GM21717 (cell line): ENCODE results near the gene SLC35E3.

ENCODE experiments used
- ATAC-seq: cut with Tn5 transposase; IDR thresholded peaks from one replicate; pipeline ENCODE4 v1.9.1; 2021; ENCODE audit warnings: mild to moderate bottlenecking, moderate library complexity; ENCODE audit not compliant: unreplicated experiment

Gene SLC35E3

GRCh38 chr12:68745904-68746571 is at the start of gene SLC35E3:
Gene SLC35E3, plus strand, starts transcription at chr12:68746176. Its CDS starts 202 bp downstream, at chr12:68746378.
- ATAC-seq: peak; percentile 97

DNA sequence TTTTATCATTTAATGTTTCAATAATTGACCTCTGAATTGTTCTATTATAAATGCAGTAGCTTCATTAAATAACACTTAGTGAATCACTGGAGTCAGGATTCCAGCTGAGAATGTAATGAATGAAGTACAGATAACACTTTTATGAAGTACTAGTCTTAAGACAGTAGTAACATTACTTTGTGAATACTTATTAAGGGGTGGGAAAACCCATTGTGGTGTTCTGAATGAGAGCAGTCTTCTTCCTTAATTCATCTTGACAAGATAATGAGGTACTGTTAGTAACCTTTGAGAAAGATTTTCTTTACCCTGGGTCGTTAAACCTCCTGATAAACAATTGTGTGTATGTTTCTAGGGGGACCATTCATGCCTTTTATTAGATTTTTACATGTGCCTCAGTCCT is 46.5 kb upstream of the SLC35E3 start:
- ATAC-seq: no peak

DNA sequence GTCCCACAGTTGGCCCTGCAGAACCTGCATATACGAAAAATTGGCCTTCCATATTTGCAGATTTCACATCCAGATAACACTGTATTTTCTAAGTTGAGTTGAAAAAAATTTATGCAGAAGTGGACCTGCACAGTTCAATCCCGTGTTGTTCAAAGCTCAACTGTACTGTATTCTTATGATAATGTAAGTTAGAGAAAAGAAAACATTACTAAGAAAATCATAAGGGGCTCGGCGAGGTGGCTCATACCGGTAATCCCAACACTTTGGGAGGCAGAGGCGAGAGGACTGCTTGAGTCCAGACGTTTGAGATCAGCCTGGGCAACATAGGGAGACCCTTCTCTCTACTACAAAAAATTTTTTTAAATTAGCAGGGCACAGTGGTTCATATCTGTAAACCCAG is 18.2 kb upstream of the SLC35E3 start:
- no peak for ATAC-seq

DNA sequence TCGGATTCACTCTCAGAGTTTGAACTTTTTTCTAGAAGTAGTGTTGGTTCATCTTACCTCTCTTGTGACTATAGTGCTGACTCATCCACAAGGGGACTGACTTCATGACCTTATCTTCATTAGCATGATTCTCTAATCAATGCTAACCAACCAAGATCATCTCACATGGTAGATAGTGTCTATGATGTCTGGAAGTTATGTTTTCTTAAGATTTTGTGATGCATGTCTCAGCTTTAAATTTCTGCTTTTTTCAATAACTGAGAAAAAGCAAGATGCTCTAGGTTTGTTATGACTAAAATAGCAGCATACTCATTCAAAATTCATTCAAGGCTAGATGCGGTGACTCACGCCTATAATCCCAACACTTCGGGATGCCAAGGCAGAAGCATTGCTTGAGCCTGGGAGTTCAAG is 12.3 kb upstream of the SLC35E3 start:
- no peak for ATAC-seq

- no peak for ATAC-seq
Observed at GRCh38 chr12:68739891-68740290, 6.1 kb upstream of the SLC35E3 start.

DNA sequence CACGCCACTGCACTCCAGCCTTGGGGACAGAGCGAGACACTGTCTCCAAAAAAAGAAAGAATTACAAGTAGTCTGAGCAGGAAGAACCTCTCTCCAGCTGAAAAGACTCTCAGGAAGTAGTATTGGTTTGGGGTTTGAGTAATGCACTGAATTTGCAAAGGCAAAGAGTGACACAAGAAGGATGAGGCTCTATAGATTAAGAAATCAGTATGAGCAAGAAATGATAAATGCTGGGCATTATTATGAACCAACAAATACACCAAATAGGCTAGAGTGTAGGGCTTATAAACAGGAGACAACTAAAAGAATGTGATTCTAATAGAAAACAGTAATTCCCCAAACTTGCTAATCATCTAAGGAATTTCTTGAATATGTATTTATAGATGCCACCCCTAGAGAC is 2.6 kb upstream of the SLC35E3 start:
- no peak for ATAC-seq

DNA sequence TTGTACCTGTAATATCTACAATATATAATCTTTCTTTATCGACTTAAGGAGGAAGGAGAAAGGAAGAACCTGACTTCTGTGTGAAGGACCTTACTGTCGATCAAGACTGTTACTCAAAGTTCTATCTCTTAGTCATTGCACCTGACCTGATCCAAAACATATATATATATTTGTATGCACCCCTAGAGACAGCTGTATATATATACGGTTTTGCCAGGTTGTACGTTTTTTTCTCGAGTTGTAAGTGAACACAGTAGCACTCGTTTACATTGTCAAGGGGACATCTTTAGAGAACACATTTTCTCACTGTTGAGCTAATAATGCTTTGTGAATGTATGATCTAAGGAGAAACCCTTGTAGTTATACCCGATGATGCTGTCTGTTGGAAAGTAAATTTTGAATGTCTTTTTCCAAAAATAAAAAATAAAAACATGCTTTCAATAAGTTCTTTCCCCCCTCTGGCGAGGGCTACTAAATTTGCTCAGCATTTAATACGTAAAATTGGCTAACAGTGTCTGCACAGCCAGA is 536 bp upstream of the SLC35E3 start:
- no peak for ATAC-seq

- ATAC-seq: peak; percentile 42
Observed at GRCh38 chr12:68746572-68747180, 700 bp downstream of the SLC35E3 start.

- no peak for ATAC-seq
Observed at GRCh38 chr12:68749443-68749842, 3.5 kb downstream of the SLC35E3 start.

- ATAC-seq: no peak
Observed at GRCh38 chr12:68749861-68750260, 3.9 kb downstream of the SLC35E3 start.

GRCh38 chr12:68750506-68750905 is 4.5 kb downstream of the SLC35E3 start:
- ATAC-seq: no peak

DNA sequence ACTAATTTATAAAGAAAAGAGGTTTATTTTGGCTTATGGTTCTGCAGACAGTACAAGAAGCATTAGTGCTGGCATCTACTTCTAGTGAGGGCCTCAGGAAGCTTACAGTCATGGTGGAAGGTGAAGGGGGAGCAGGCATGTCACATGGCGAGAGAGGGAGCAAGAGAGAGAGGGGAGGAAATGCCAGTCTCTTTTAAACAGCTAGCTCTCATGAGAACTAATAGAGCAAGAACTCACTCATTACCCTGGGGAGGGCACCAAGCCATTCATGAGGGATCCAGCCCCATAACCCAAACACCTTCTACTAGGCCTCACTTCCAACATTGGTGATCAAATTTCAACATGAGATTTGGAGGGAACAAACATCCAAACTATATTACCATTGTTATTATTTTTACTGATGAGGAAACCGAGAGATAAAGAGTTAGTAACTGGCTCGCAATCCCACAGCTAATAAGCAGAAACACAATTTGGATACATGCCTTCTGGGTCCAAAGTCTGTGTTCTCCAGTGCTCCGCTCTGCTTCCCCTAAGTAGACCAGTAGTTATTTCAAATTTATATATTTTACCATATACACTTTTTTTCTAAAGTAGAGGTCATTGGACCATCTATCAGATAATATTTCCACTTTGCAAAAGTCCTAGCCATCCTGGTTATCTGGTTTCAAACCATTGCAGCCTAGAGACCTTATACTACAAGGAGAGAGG is 9.7 kb downstream of the SLC35E3 start:
- no peak for ATAC-seq

- ATAC-seq: no peak
Observed at GRCh38 chr12:68759852-68760251, 13.9 kb downstream of the SLC35E3 start.

DNA sequence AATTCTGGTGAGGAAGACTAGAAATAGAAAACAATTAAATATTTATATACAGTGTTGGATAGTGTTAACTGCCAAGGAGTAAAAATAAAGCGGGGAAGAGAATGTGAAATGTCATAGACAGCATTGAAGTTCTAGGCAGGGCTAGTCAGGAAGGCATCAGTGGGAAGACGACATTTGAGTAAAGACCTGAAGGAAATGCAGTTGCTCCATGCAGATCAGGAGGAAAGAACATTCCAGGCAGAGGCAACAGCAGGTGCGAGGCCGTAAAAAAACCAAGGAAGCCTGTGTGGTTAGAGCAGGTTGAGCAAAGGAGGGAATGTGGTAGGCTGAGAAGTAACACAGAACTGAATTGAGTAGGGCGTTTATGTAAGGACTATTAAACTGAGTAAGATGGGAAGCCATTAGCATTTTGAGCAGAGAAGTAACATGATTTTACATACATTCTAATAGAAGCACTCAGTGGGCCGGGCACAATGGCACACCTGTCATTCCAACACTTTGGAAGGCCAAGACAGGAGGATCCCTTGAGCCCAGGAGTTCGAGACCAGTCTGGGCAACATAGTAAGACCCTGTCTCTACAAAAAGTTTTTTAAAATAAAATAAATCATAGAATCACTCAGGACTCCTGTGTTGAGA is 14.9 kb downstream of the SLC35E3 start:
- ATAC-seq: no peak

- no peak for ATAC-seq
Observed at GRCh38 chr12:68761442-68761812, 15.5 kb downstream of the SLC35E3 start.

DNA sequence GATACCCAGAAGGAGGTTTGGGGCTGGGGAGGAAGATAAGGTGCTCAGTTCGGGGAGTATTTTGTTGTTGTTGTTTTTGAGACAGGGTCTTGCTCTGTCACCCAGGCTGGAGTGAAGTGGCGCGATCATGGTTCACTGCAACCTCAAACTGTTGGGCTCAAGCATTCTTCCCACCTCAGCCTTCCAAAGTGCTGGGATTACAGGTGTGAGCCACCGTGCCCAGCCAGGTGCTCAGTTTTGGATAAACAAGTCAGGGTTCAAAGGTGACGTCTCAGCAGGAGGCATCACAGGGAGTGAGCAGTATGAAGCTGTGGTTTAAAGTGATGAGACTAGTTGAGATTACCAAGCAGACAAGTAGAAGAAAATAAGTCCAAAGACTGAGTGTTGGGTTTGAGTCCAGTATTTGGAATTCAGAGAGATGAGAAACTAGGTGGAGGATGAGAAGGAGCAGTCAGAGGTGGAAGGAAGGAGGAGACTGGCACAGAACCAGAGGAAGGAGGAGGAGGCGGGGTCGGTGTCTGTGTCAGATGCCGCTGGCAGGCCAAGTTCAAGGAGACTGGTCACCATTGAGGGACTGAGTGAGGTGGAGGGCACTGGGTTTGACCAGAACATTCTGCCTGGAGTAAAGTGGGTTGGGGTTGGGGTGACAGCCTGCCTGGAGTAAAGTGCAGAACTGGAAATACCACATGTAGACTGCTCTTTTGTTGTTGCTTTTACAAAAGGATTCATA is 16.1 kb downstream of the SLC35E3 start:
- ATAC-seq: no peak

DNA sequence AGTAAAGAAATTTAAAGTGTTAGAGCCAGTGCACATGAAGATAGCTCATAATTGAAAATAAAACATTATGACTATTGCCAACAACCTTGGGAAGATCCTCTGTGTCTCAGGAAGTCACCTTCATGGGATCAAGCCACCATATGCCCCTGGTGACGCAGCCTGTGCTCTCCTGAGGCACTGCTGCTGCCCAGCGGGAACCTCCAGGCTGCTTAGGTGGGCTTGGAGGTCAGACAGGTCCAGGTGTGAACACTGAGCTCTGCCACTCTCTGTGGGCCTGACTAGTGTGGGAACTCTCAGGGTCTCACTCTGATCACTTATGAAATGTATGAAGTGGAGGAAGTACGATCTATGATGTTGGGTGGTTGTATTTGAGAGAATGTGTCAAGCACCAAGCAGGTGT is 16.7 kb downstream of the SLC35E3 start:
- ATAC-seq: no peak

GRCh38 chr12:68765696-68766095 is 19.7 kb downstream of the SLC35E3 start:
- no peak for ATAC-seq

DNA sequence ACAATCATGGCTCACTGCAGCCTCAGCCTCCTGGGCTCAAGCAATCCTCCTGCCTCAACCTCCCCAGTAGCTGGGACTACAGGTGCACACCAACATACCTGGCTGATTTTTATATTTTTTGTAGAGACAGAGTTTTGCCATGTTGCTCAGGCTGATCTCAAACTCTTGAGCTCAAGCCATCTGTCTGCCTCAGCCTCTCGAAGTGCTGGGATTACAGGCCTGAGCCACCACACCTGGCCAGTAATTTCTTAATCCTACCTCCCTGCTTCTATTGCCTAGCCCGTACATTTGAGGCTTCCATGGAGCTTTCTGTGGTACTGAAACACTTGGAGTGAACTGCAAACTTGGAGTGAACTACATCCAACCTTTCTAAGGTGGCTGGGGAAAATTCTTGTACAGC is 20.7 kb downstream of the SLC35E3 start:
- ATAC-seq: no peak

DNA sequence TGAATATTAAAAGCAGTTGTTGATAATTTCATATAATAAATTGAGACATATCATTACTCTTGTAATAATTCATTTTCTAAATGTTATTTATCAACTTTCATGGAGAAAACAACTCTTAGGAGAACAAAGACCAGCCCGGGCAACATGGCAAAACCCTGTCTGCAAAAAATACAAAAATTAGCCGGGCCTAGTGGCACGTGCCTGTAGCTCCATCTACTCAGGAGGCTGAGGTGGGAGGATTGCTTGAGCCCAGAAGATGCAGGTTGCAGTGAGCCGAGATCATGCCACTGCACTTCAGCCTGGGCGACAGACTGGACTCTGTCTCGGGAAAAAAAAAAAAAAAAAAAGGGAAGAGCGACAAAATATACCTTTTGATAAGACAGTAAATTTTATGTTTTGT is 21.2 kb downstream of the SLC35E3 start:
- no peak for ATAC-seq

DNA sequence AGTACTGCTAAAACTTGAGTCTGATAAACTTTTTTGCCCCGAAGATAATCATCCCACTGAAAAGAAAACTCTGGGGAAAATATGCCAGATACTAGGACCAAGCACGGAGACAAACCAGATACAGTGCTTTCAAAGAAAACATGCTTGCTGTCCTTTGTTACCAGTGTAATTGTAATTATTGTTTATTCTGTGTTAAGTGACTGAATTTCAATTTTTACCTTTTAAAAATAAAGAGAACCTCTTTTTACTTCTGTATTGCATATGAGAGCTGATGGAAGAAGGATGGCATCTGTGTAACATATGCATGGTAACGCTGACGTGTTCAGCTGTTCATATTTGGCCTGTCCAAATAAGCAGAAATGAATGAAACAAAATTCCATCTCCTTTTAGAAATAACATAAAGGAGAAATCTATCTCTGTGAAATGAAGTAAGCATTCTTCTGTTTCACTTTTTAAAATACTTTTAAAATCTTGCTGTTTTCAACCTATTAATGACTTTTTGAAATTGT is 22.5 kb downstream of the SLC35E3 start:
- no peak for ATAC-seq
